Transverse colon (tissue), 4 donors: ENCODE results near the gene RPL28. TPM values are rescaled to one million over a fixed set of nuclear protein-coding genes. Genes with fewer than 3 reads are reported as not detected.

Experiments used
- DNase-seq: peaks from one replicate; pipeline ENCODE4 v3.0.0-alpha.2; 2019
- H3K27ac ChIP-seq, 4 donors: fragments of 200-600 bp; sonication (generic); 2 replicates each; pipeline ENCODE4 v1.5.1; 2016 to 2018; ENCODE audit warnings: inconsistent platforms in 4 of 4
- H3K27me3 ChIP-seq: fragments of 200-600 bp; sonication (generic); 2 replicates; pipeline ENCODE4 v1.5.1; 2017; ENCODE audit warnings: inconsistent platforms
- H3K36me3 ChIP-seq, 4 donors: fragments of 200-600 bp; sonication (generic); 2 replicates each; pipeline ENCODE4 v1.5.1; 2017 to 2019; ENCODE audit warnings: inconsistent platforms in 4 of 4
- H3K4me1 ChIP-seq, 4 donors: fragments of 200-600 bp; sonication (generic); 2 replicates each; pipeline ENCODE4 v1.5.1; 2017 to 2020; ENCODE audit warnings: inconsistent platforms in 4 of 4
- H3K4me3 ChIP-seq, 4 donors: fragments of 200-600 bp; sonication (generic); 1 replicate in 1 of 4; 2 replicates in 3 of 4; pipeline versions ENCODE4 v1.5.1 to v1.6.1; 2017 to 2019; ENCODE audit warnings: inconsistent platforms in 4 of 4
- H3K9me3 ChIP-seq, 2 donors: fragments of 200-600 bp; sonication (generic); 2 replicates each; pipeline ENCODE4 v1.5.1; 2017 to 2019; ENCODE audit warnings: inconsistent platforms in 2 of 2
- CTCF ChIP-seq, 5 experiments: fragments of 200-600 bp in 3 of 5; fragments of 450-650 bp in 2 of 5; sonication (generic) in 3 of 5; IDR thresholded peaks; 1 replicate in 2 of 5; 2 replicates in 3 of 5; pipeline ENCODE4 v1.5.1; 2016 to 2017; ENCODE audit warnings: antibody characterized with exemption in 5 of 5, inconsistent platforms in 3 of 5, mild to moderate bottlenecking in 2 of 5, moderate library complexity in 1 of 5
- EP300 ChIP-seq: sonication (generic); formaldehyde crosslinking; IDR thresholded peaks from one replicate; pipeline ENCODE4 v1.6.1; 2017; ENCODE audit warnings: antibody characterized with exemption, low read depth
- POLR2A ChIP-seq: fragments of 450-650 bp; IDR thresholded peaks from one replicate; pipeline ENCODE4 v1.6.1; 2016; ENCODE audit warnings: antibody characterized with exemption, mild to moderate bottlenecking, moderate library complexity
- POLR2AphosphoS5 ChIP-seq, 3 donors: sonication (generic); formaldehyde crosslinking; IDR thresholded peaks; one replicate each; pipeline ENCODE4 v1.6.1; 2016; ENCODE audit warnings: antibody characterized with exemption in 3 of 3
- WGBS, 2 donors: methylation state at CpG; one replicate each; pipeline ENCODE4 v1.1.5; 2018; ENCODE audit warnings: low coverage in 1 of 2; 5-methylcytosine and 5-hydroxymethylcytosine counted together
- in situ Hi-C, 4 donors: fragments of 200-750 bp; cut with MboI; loops; one replicate each; pipeline versions ENCODE4 v1.15.0 to v1.15.1; 2017; ENCODE audit warnings: low sequenced_read_pairs in 3 of 4, low pct_ligation_motif_present in 1 of 4, low pct_unique_long_range_greater_than_20kb in 1 of 4
- intact Hi-C: fragments of 100-400 bp; cut with DNase I; formaldehyde crosslinking; loops from one replicate; pipeline ENCODE4 v1.15.1; 2023; ENCODE audit warnings: low total_unique reads
- total RNA-seq, 4 donors: library from RNA; depleted of rRNA; stranded (reverse); fragments of >200 nt; gene quantifications; one replicate each; pipeline ENCODE4 v1.1.0, GENCODE V29; 2016

Gene RPL28
- total RNA-seq, 4 donors from 2014 or later: 448 to 648 (median 605) TPM

- Histone ChIP-seq H3K4me3 (no peak overlapping the region), H3K27ac (no peak overlapping the region), H3K36me3 (no peaks in the 10 kb centered on the region), H3K9me3 (no peaks in the 10 kb centered on the region), H3K27me3 (peaks cover 14% of the 10 kb centered on the region), H3K4me1 (no peaks in the 10 kb centered on the region)
- in situ Hi-C loops (no loop called here), intact Hi-C loops (no loop called here)
- TF ChIP-seq CTCF (IDR thresholded peaks at IDR 0.05): no peak
- TF ChIP-seq POLR2A: no peak
- TF ChIP-seq EP300: no peak
- no peak for DNase-seq
- 85% methylated on average over 16 of the region's 16 CpGs; no CpG with 5 or more reads in 1 of the 2 donors for whole genome bisulfite sequencing, 2 donors
Observed at GRCh38 chr19:55360902-55361301, 24.8 kb upstream of the RPL28 start.

DNA sequence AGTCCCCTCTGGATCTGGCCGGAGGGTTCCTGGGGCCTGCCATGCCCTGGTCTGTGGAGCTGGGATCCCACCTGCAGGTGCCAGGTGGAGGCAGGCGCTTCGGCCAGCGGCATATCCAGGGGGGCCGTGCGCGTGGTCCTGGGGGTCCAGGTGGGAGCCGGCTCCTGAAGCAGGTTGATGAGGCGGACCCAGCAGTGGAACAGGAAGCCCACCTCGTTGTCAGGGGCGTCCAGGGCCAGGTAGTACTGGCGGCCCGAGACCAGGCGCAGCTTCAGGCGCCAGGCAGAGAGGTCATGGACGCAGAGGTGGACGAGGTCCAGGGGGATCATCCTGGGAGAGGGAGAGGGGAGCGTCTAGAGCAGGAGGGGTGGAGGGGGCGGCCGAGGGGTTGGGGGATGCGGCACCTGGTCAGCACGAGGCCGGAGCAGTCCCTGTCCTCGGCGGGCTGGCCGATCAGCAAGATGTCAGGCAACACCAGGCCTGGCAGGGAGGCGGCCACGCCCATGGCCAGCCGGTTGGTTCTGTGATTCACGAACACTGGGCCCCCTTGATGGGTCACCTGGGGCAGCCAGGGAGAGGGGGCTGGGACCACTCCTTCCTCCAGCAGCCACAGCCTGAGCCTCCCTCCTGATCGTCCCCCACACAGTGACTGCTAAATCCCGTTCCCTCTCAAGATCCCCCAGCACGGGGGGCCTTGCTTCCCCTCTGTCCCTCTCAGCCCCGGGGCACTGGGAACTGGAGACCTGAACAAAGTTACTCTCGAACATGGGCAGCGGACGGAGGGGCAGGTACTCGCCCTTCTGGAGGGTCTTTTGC, 23.4 kb upstream of the RPL28 start:
- WGBS, 2 donors: 76 to 93% methylated on average over 3 to 38 of the region's 38 CpGs
- H3K4me1 ChIP-seq: no peaks in the 10 kb centered on the region
- no peaks in the 10 kb centered on the region for H3K36me3 ChIP-seq
- H3K27me3 ChIP-seq: peaks cover 5% of the 10 kb centered on the region
- no peak overlapping the region for H3K27ac ChIP-seq
- H3K4me3 ChIP-seq: no peak overlapping the region
- no peak for DNase-seq
- TF ChIP-seq POLR2AphosphoS5 (IDR thresholded peaks at IDR 0.05) (no peak), EP300 (no peak)
- intact Hi-C loops: no loop called here
- in situ Hi-C loops: no loop called here
- H3K9me3 ChIP-seq: no peaks in the 10 kb centered on the region

DNA sequence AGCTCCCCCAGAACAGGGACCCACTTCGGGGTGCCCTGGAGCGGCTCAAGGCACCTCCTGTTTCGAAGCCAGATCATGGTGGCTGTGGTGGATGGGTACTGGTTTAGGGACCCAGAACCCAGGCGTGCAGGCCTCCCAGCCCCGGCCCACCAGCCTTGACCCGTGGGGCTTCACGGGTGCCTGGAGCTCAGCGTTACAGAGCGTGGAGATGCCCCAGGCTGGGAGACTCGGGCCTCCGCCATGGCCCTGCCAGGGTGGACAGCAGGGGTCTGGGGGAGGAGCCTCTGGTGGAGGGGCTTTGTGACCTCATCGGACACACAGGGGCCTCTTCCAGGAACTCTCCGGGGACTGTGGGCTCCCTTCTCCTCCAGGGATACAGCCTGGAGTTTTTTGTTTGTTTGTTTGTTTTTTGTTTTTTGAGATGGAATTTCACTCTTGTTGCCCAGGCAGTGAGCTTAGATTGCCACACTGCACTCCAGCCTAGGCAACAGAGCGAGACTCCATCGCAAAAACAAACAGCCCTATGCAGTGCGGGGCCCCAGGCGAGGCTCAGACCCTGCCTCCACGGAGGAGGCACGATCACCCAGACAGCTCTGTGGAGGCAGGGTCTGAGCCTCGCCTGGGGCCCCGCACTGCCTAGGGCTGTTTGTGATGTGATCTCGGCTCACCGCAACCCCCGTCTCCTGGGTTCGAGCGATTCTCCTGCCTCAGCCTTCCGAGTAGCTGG, 22.6 kb upstream of the RPL28 start, which contains the start of gene GARIN5B:
TSS of gene GARIN5B (minus strand) at position 271 of the 727 bp plus-strand sequence. CDS start at position 77, 194 bp downstream.
- in situ Hi-C loops (no loop called here), intact Hi-C loops (no loop called here)
- H3K27me3 ChIP-seq: peaks cover 12% of the 10 kb centered on the region
- DNase-seq: no peak
- H3K4me1 ChIP-seq: no peaks in the 10 kb centered on the region
- H3K4me3 ChIP-seq: no peak within 1 kb of the TSS
- WGBS, 2 donors: 86% methylated on average over 19 of the region's 27 CpGs; no CpG with 5 or more reads in 1 of the 2 donors
- no peaks in the 10 kb centered on the region for H3K9me3 ChIP-seq
- no peak within 1 kb of the TSS for H3K27ac ChIP-seq
- no peaks in the 10 kb centered on the region for H3K36me3 ChIP-seq
- TF ChIP-seq EP300 (no peak), POLR2A (no peak), CTCF (IDR thresholded peaks at IDR 0.05) (no peak), POLR2AphosphoS5 (IDR thresholded peaks at IDR 0.05) (no peak)

GRCh38 chr19:55365245-55365644, 20.5 kb upstream of the RPL28 start:
- Histone ChIP-seq H3K4me3 (no peak overlapping the region), H3K27me3 (peaks cover 32% of the 10 kb centered on the region), H3K9me3 (no peaks in the 10 kb centered on the region), H3K36me3 (no peaks in the 10 kb centered on the region), H3K4me1 (peaks cover 3 to 14% (median 12%) of the 10 kb centered on the region in 4 donors), H3K27ac (no peak overlapping the region)
- in situ Hi-C loops: no loop called here
- no peak for TF ChIP-seq POLR2AphosphoS5 (IDR thresholded peaks at IDR 0.05)
- no peak for TF ChIP-seq CTCF (IDR thresholded peaks at IDR 0.05)
- no peak for TF ChIP-seq POLR2A
- TF ChIP-seq EP300: no peak
- intact Hi-C loops: no loop called here
- 63 to 81% methylated on average over 2 to 8 of the region's 8 CpGs for WGBS, 2 donors
- DNase-seq: no peak
